ENCODE measurements around the gene DCTN4. TPM values are rescaled to one million over a fixed set of nuclear protein-coding genes. Genes with fewer than 3 reads are reported as not detected.

The DCTN4 gene
- total and polyA plus RNA-seq, 2 experiments from 2014 or later: 15.4 to 41.8 TPM

DNA sequence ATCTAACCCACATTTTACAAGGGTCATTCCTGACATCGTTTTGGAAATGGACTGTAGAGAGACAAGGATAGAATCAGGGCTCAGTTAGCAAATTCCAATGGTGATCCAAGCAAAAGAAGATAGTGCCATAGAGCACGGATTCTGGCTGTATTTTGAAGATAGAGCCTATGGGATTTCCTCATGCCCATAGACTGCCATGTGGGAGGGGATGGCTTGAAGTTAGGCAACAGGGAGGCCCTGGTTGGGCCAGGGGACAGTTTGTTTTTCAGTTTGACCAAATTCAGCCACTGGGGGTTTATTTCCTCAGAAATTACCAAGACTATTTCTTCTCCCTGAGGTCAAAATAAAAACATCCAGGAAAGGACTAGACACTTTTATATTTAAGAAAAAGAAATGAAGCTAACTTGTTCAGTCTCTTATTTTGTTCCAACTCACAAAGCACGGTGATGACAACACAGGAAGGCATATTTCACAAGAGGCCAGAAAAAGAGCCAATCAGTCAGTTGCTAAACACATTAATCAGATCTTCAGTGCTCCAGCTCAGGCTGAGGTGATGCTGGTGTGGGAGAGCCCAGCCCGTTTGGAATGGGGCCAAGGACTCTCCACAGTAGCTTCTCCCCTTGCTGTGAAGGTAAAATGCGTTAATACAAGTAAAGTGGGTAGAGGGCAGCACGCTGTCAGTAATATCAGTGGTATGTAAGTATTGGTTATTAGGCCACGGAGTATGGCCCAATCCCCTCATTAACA is 4.4 kb upstream of the DCTN4 start:
- Histone ChIP-seq H3F3A (replicated peaks; ENCODE audit: low read depth) (no peaks in the 10 kb centered on the region), H4K20me1 (replicated peaks; ENCODE audit: insufficient read depth) (no peaks in the 10 kb centered on the region), H3K79me2 (replicated peaks; ENCODE audit: insufficient read depth) (peaks cover under 1% of the 10 kb centered on the region; the same call in 1 of the 2 replicates), H3K4me3 (no peak overlapping the region), H3K27me3 (ENCODE audit: insufficient read depth) (peaks cover 9% of the 10 kb centered on the region; the same call in 1 of the 2 replicates), H3K4me1 (ENCODE audit: insufficient read depth) (no peaks in the 10 kb centered on the region), H3K9me2 (ENCODE audit: insufficient read depth) (no peaks in the 10 kb centered on the region), H3K27ac (ENCODE audit: low read depth) (no peak overlapping the region), H2AFZ (no peak overlapping the region), H3K36me3 (ENCODE audit: insufficient read depth) (no peaks in the 10 kb centered on the region), H3K4me2 (no peak overlapping the region)
- TF ChIP-seq, protein P1, sequence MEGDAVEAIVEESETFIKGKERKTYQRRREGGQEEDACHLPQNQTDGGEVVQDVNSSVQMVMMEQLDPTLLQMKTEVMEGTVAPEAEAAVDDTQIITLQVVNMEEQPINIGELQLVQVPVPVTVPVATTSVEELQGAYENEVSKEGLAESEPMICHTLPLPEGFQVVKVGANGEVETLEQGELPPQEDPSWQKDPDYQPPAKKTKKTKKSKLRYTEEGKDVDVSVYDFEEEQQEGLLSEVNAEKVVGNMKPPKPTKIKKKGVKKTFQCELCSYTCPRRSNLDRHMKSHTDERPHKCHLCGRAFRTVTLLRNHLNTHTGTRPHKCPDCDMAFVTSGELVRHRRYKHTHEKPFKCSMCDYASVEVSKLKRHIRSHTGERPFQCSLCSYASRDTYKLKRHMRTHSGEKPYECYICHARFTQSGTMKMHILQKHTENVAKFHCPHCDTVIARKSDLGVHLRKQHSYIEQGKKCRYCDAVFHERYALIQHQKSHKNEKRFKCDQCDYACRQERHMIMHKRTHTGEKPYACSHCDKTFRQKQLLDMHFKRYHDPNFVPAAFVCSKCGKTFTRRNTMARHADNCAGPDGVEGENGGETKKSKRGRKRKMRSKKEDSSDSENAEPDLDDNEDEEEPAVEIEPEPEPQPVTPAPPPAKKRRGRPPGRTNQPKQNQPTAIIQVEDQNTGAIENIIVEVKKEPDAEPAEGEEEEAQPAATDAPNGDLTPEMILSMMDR (conservative IDR thresholded peaks at IDR 0.05; ENCODE audit: low read depth in 2 of 2): peak in 1 of 2 experiments; percentile 14; a peak in 2 of 4 replicates
- TF ChIP-seq JUNB (IDR thresholded peaks at IDR 0.05; ENCODE audit: unreplicated experiment): no peak
- Mint-ChIP-seq H3K9me3 (peaks cover 12% of the 10 kb centered on the region), H3K36me3 (ENCODE audit: low read depth) (peaks cover 8% of the 10 kb centered on the region), H3K4me1 (no peaks in the 10 kb centered on the region; the same call in 2 of the 3 replicates), H3K27ac (no peak overlapping the region), H3K4me3 (no peak overlapping the region), H3K27me3 (ENCODE audit: insufficient read depth, low read depth, poor library complexity) (peaks cover 10% of the 10 kb centered on the region)
- DNase-seq (ENCODE audit: low spot score) (no peak), ATAC-seq (no peak)

DNA sequence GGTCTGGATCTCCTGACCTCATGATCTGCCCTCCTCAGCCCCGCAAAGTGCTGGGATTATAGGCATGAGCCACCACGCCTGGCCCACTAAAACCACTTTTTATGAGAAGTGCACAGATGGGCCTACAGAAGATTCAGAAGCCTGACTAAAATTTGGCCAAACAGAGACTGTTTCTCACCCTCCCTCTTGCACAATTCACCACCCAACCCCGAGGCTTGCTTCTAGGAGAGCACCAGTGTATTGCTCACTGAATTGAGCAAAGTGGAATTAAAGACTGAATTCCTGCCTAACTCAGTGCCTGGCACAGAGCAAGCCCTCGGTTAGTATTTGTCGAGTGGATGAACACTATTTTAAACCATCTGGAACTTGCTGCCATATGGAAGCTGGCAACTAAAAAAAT is 3.4 kb upstream of the DCTN4 start:
- H3K36me3 ChIP-seq (ENCODE audit: insufficient read depth): no peaks in the 10 kb centered on the region
- Mint-ChIP-seq H3K4me1 (peaks cover 2% of the 10 kb centered on the region; the same call in 2 of the 3 replicates), H3K27ac (no peak overlapping the region), H3K9me3 (peaks cover 12% of the 10 kb centered on the region), H3K36me3 (ENCODE audit: low read depth) (peaks cover 9% of the 10 kb centered on the region), H3K4me3 (no peak overlapping the region), H3K27me3 (ENCODE audit: insufficient read depth, low read depth, poor library complexity) (peaks cover 7% of the 10 kb centered on the region)
- no peaks in the 10 kb centered on the region for H3F3A ChIP-seq (replicated peaks; ENCODE audit: low read depth)
- no peaks in the 10 kb centered on the region for H3K9me2 ChIP-seq (ENCODE audit: insufficient read depth)
- ATAC-seq (no peak), DNase-seq (ENCODE audit: low spot score) (no peak)
- no peaks in the 10 kb centered on the region; the same call in 1 of the 2 replicates for H3K27me3 ChIP-seq (ENCODE audit: insufficient read depth)
- H3K4me3 ChIP-seq: no peak overlapping the region
- peaks cover 7% of the 10 kb centered on the region; the same call in 1 of the 2 replicates for H3K4me1 ChIP-seq (ENCODE audit: insufficient read depth)
- no peak overlapping the region for H3K27ac ChIP-seq (ENCODE audit: low read depth)
- H4K20me1 ChIP-seq (replicated peaks; ENCODE audit: insufficient read depth): no peaks in the 10 kb centered on the region
- TF ChIP-seq, protein P2, sequence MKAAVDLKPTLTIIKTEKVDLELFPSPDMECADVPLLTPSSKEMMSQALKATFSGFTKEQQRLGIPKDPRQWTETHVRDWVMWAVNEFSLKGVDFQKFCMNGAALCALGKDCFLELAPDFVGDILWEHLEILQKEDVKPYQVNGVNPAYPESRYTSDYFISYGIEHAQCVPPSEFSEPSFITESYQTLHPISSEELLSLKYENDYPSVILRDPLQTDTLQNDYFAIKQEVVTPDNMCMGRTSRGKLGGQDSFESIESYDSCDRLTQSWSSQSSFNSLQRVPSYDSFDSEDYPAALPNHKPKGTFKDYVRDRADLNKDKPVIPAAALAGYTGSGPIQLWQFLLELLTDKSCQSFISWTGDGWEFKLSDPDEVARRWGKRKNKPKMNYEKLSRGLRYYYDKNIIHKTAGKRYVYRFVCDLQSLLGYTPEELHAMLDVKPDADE (IDR thresholded peaks at IDR 0.05): no peak
- TF ChIP-seq EZH2 (IDR thresholded peaks at IDR 0.05; ENCODE audit: low read depth, unreplicated experiment) (no peak), JUNB (IDR thresholded peaks at IDR 0.05; ENCODE audit: unreplicated experiment) (no peak)
- TF ChIP-seq, protein P3, sequence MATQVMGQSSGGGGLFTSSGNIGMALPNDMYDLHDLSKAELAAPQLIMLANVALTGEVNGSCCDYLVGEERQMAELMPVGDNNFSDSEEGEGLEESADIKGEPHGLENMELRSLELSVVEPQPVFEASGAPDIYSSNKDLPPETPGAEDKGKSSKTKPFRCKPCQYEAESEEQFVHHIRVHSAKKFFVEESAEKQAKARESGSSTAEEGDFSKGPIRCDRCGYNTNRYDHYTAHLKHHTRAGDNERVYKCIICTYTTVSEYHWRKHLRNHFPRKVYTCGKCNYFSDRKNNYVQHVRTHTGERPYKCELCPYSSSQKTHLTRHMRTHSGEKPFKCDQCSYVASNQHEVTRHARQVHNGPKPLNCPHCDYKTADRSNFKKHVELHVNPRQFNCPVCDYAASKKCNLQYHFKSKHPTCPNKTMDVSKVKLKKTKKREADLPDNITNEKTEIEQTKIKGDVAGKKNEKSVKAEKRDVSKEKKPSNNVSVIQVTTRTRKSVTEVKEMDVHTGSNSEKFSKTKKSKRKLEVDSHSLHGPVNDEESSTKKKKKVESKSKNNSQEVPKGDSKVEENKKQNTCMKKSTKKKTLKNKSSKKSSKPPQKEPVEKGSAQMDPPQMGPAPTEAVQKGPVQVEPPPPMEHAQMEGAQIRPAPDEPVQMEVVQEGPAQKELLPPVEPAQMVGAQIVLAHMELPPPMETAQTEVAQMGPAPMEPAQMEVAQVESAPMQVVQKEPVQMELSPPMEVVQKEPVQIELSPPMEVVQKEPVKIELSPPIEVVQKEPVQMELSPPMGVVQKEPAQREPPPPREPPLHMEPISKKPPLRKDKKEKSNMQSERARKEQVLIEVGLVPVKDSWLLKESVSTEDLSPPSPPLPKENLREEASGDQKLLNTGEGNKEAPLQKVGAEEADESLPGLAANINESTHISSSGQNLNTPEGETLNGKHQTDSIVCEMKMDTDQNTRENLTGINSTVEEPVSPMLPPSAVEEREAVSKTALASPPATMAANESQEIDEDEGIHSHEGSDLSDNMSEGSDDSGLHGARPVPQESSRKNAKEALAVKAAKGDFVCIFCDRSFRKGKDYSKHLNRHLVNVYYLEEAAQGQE (IDR thresholded peaks at IDR 0.05; ENCODE audit: unreplicated experiment): no peak
- TF ChIP-seq, protein P1 (conservative IDR thresholded peaks at IDR 0.05; ENCODE audit: low read depth in 2 of 2): no peak
- no peak overlapping the region for H3K4me2 ChIP-seq
- H2AFZ ChIP-seq: no peak overlapping the region
- peaks cover 11% of the 10 kb centered on the region for H3K79me2 ChIP-seq (replicated peaks; ENCODE audit: insufficient read depth)
